Fibroblast of the conjunctiva (primary cell): ENCODE results near the gene CLCN7.
A peak's percentile ranks its signal among the peaks of the same experiment; 100 is the strongest.

ENCODE experiments used
- DNase-seq: peaks from one replicate; pipeline ENCODE4 v3.0.0-alpha.2; 2010; ENCODE audit warnings: low read depth

The CLCN7 gene

GRCh38 chr16:1474796-1475551 is at the start of gene CLCN7:
TSS of gene CLCN7 (minus strand) at chr16:1475028. CDS start at chr16:1474974, 54 bp downstream.
- DNase-seq, result peak; percentile 55

- DNase-seq, result no peak
Observed at GRCh38 chr16:1524366-1524765, 49.5 kb upstream of the CLCN7 start.

- DNase-seq, result no peak
Observed at GRCh38 chr16:1523581-1524245, 48.9 kb upstream of the CLCN7 start.

- no peak for DNase-seq
Observed at GRCh38 chr16:1520461-1520860, 45.6 kb upstream of the CLCN7 start.

DNA sequence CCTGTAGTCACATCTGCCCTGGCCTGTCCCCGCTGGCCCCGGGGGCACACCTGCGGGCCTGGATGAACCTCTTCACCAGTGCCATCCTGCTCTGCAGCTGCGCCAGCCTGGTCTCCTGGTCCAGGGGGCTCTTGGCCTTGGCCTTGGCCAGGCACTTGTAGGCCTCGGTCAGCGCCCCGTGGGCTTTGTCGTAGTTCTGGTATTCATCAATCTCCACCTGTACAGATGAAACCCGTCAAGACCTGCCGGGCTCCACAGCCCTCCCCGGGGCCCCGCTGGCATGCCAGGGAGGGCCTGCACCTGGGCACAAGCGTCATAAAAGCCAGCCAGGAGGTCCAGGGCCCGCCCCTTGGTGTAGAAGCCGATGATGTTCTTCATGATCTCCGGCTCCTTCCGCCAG is 45.0 kb upstream of the CLCN7 start:
- DNase-seq, result no peak

- no peak for DNase-seq
Observed at GRCh38 chr16:1518626-1519135, 43.9 kb upstream of the CLCN7 start.

GRCh38 chr16:1514507-1514906 is 39.7 kb upstream of the CLCN7 start:
- DNase-seq, result no peak

DNA sequence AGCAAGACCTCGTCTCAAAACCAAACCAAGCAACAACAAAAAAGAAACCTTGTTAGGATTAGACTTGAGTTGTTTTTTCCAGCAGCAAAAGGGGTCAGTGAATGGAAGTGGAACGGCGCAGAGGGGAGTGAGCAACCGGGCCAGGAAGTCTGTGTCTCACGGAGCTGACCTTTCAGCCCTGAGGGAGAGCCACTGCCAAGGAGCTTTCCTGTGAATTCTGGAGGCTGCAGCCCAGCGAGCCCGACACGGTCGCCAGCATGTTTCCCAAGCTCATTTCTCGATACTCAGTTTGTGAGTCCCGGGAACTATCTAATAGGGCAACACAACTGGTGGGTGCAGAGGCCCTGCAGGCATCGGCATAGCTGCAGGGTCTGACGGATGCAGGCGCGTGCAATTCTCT is 37.9 kb upstream of the CLCN7 start:
- no peak for DNase-seq

- no peak for DNase-seq
Observed at GRCh38 chr16:1511662-1512569, 37.1 kb upstream of the CLCN7 start.

DNA sequence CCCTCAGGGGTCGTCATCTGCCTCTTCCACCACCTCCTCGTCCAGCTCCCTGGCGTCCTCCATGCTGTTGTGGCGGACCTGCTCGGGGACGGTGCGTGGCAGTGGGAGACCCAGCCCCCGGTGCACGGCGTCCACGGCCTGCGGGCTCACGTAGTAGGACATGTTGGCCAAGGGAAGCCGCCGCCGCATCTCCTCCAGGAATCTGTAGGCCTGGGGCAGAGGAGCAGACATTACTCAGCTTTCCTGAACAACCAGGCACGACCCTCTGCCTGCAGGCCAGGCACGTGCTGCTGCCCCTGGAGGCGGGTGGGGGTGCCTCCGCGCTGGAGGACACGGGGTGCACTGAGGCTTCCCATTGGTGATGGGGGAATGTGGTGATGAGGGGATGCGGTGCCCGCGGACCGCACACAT is 36.1 kb upstream of the CLCN7 start:
- DNase-seq, result no peak

- no peak for DNase-seq
Observed at GRCh38 chr16:1510272-1510671, 35.4 kb upstream of the CLCN7 start.

GRCh38 chr16:1509307-1510221 is 34.7 kb upstream of the CLCN7 start:
- no peak for DNase-seq

- no peak for DNase-seq
Observed at GRCh38 chr16:1508494-1509187, 33.8 kb upstream of the CLCN7 start.

- no peak for DNase-seq
Observed at GRCh38 chr16:1506494-1507213, 31.8 kb upstream of the CLCN7 start.

- DNase-seq, result no peak
Observed at GRCh38 chr16:1505912-1506311, 31.1 kb upstream of the CLCN7 start.

GRCh38 chr16:1505073-1505844 is 30.4 kb upstream of the CLCN7 start:
- DNase-seq, result no peak

DNA sequence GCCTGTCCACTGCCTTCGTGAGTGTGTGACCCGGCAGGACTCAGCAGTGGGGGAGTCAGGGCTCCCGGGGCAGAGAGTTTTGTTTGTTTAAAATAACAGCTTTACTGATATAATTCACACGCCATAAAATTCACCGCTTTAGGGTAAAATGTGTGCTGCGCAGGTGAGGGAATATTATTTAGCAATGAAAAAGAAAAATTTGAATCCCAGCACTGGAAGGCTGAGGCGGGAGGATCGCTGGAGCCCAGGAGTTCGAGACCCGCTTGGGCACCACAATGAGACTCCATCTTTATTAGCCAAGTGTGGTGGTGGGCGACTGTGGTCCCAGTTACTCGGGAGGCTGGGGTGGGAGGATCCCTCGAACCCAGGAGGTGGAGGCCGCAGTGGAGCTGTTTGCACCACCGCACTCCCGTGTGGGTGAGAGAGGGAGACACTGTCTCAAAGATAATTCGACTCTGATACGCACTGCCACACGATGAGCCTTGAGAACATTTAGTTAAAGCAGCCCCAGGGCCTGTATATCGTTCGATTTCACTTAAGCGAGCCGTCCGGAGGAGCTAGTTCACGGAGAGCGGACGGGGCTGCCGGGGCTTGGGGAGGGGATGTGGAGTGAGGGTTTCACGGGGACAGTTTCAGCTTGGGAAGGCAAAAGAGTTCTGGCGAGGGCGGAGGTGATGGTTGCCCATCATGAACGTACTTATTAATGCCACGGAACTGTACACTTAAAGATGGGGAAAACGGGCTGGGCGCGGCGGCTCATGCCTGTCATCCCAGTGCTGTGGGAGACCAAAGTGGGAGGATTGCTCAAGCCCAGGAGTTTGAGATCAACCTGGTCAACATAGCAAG is 28.5 kb upstream of the CLCN7 start:
- DNase-seq, result no peak
